Gastrocnemius medialis (tissue), 4 donors: Measurements from ENCODE around the gene KIR3DL3. TPM values are rescaled to one million over a fixed set of nuclear protein-coding genes. Genes with fewer than 3 reads are reported as not detected.
"Not testable (repeated sequence)": the region's sequence is repeated elsewhere in the genome, so short reads cannot be mapped to it uniquely, and the experiment has no call there.

Experiments
- ATAC-seq, 2 donors: fragments of 150-250 bp; one replicate each; pipeline ENCODE4 v1.9.1; 2016
- DNase-seq, 2 donors: peaks; one replicate each; pipeline ENCODE4 v3.0.0-alpha.2; 2019
- H3K27ac ChIP-seq, 4 donors: fragments of 200-600 bp; sonication (generic); 1 replicate in 1 of 4; 2 replicates in 3 of 4; pipeline ENCODE4 v1.5.1; 2016 to 2018; ENCODE audit warnings: mild to moderate bottlenecking in 2 of 4, moderate library complexity in 1 of 4
- H3K27me3 ChIP-seq, 3 donors: fragments of 200-600 bp; sonication (generic) in 2 of 3; 1 replicate in 1 of 3; 2 replicates in 2 of 3; pipeline versions ENCODE4 v1.5.1 to v1.6.0; 2016 to 2019; ENCODE audit warnings: mild to moderate bottlenecking in 1 of 3, moderate library complexity in 1 of 3
- H3K36me3 ChIP-seq, 2 donors: fragments of 200-600 bp; sonication (generic) in 1 of 2; one replicate each; pipeline ENCODE4 v1.5.1; 2017 to 2018
- H3K4me1 ChIP-seq, 2 donors: fragments of 200-600 bp; sonication (generic) in 1 of 2; one replicate each; pipeline ENCODE4 v1.5.1; 2016 to 2017; ENCODE audit warnings: mild to moderate bottlenecking in 2 of 2
- H3K4me3 ChIP-seq, 4 donors: fragments of 200-600 bp; sonication (generic) in 3 of 4; 1 replicate in 1 of 4; 2 replicates in 3 of 4; pipeline ENCODE4 v1.5.1; 2016 to 2019; ENCODE audit warnings: mild to moderate bottlenecking in 2 of 4
- H3K9me3 ChIP-seq, 3 donors: fragments of 200-600 bp; sonication (generic) in 2 of 3; 1 replicate in 1 of 3; 2 replicates in 2 of 3; pipeline ENCODE4 v1.5.1; 2016 to 2019
- in situ Hi-C, 4 donors: fragments of 200-750 bp; cut with MboI; loops; one replicate each; pipeline versions ENCODE4 v1.15.0 to v1.8.0; 2017; ENCODE audit warnings: low sequenced_read_pairs in 4 of 4
- intact Hi-C: fragments of 100-400 bp; cut with DNase I; formaldehyde crosslinking; loops from one replicate; pipeline ENCODE4 v1.15.1; 2023; ENCODE audit warnings: low total_unique reads
- total RNA-seq, 4 donors: library from RNA; depleted of rRNA; stranded (reverse); fragments of >200 nt; gene quantifications; one replicate each; pipeline versions ENCODE4 v1.1.0 to v1.2.3, GENCODE V29; 2016

The KIR3DL3 gene
- total RNA-seq, 4 donors from 2014 or later: not detected

GRCh38 chr19:54770511-54770910, 46.3 kb downstream of the KIR3DL3 start:
- H3K4me3 ChIP-seq, H3K27me3 ChIP-seq, DNase-seq, ATAC-seq, H3K9me3 ChIP-seq, in situ Hi-C loops, H3K27ac ChIP-seq, H3K36me3 ChIP-seq, H3K4me1 ChIP-seq: not testable (repeated sequence)
- intact Hi-C loops: loop anchor here (10.0 kb wide), 1 partner anchor 74 kb away; no protein-coding TSS in a partner anchor

GRCh38 chr19:54771018-54771960, 47.0 kb downstream of the KIR3DL3 start:
- intact Hi-C loops: loop anchor here (10.0 kb wide), 1 partner anchor 74 kb away; no protein-coding TSS in a partner anchor
- DNase-seq, H3K27ac ChIP-seq, H3K4me1 ChIP-seq, in situ Hi-C loops, H3K4me3 ChIP-seq, H3K9me3 ChIP-seq, H3K27me3 ChIP-seq, H3K36me3 ChIP-seq, ATAC-seq: not testable (repeated sequence)

GRCh38 chr19:54772666-54773065, 48.4 kb downstream of the KIR3DL3 start:
- H3K27ac ChIP-seq, ATAC-seq, H3K36me3 ChIP-seq, H3K4me3 ChIP-seq, in situ Hi-C loops, H3K4me1 ChIP-seq, DNase-seq, H3K9me3 ChIP-seq, H3K27me3 ChIP-seq: not testable (repeated sequence)
- intact Hi-C loops: loop anchor here (10.0 kb wide), 1 partner anchor 72 kb away; no protein-coding TSS in a partner anchor

- ATAC-seq, H3K4me1 ChIP-seq, H3K9me3 ChIP-seq, H3K36me3 ChIP-seq, H3K27me3 ChIP-seq, in situ Hi-C loops, H3K4me3 ChIP-seq, DNase-seq, H3K27ac ChIP-seq: not testable (repeated sequence)
- intact Hi-C loops: loop anchor here (10.0 kb wide), 1 partner anchor 70 kb away; no protein-coding TSS in a partner anchor
These were observed 51.0 kb downstream of the KIR3DL3 start for GRCh38 chr19:54775095-54775815.

GRCh38 chr19:54775830-54776229, 51.6 kb downstream of the KIR3DL3 start:
- H3K9me3 ChIP-seq, H3K4me3 ChIP-seq, H3K27ac ChIP-seq, H3K27me3 ChIP-seq, H3K36me3 ChIP-seq, DNase-seq, in situ Hi-C loops, H3K4me1 ChIP-seq, ATAC-seq: not testable (repeated sequence)
- intact Hi-C loops: loop anchor here (10.0 kb wide), 1 partner anchor 69 kb away; no protein-coding TSS in a partner anchor

GRCh38 chr19:54777851-54778250, 53.6 kb downstream of the KIR3DL3 start:
- DNase-seq, H3K4me1 ChIP-seq, ATAC-seq, H3K27me3 ChIP-seq, H3K4me3 ChIP-seq, in situ Hi-C loops, H3K36me3 ChIP-seq, H3K9me3 ChIP-seq, H3K27ac ChIP-seq: not testable (repeated sequence)
- intact Hi-C loops: loop anchor here (10.0 kb wide), 1 partner anchor 67 kb away; no protein-coding TSS in a partner anchor

- H3K27ac ChIP-seq, H3K4me1 ChIP-seq, H3K9me3 ChIP-seq, H3K36me3 ChIP-seq, ATAC-seq, in situ Hi-C loops, H3K27me3 ChIP-seq, H3K4me3 ChIP-seq, DNase-seq: not testable (repeated sequence)
- intact Hi-C loops: loop anchor here (10.0 kb wide), 1 partner anchor 66 kb away; no protein-coding TSS in a partner anchor
These were observed 54.7 kb downstream of the KIR3DL3 start for GRCh38 chr19:54778896-54779295.

GRCh38 chr19:54782916-54783315, 58.7 kb downstream of the KIR3DL3 start:
- H3K9me3 ChIP-seq, H3K27ac ChIP-seq, H3K4me3 ChIP-seq, in situ Hi-C loops, H3K4me1 ChIP-seq, intact Hi-C loops, DNase-seq, H3K36me3 ChIP-seq, H3K27me3 ChIP-seq, ATAC-seq: not testable (repeated sequence)

Other genes starting within 250 kb of the KIR3DL3 start
- gene LAIR2, start 221.6 kb upstream of the KIR3DL3 start, total RNA-seq: not detected
- 1 to 10 TPM in 1 of 4 donors, under 1 TPM in 2, not detected in 1; 0.44 to 1.0 (median 0.91) TPM for gene LILRA2, start 150.7 kb upstream of the KIR3DL3 start, total RNA-seq
- under 1 TPM in 2 of 4 donors, not detected in 2; 0.40 to 0.62 TPM for gene LILRA1, start 130.8 kb upstream of the KIR3DL3 start, total RNA-seq
- gene LILRB1, start 94.0 kb upstream of the KIR3DL3 start, total RNA-seq: under 1 TPM in 2 of 4 donors, not detected in 2; 0.39 to 0.69 TPM
- 1 to 10 TPM in 2 of 4 donors, under 1 TPM in 2; 0.24 to 4.0 (median 1.0) TPM for gene LILRB4, start 61.5 kb upstream of the KIR3DL3 start, total RNA-seq
- not detected for gene KIR2DL3, start 14.1 kb downstream of the KIR3DL3 start, total RNA-seq
- not detected for gene KIR2DL1, start 45.4 kb downstream of the KIR3DL3 start, total RNA-seq
- gene KIR2DL4, start 79.2 kb downstream of the KIR3DL3 start, total RNA-seq: not detected
- gene KIR3DL1, start 92.0 kb downstream of the KIR3DL3 start, total RNA-seq: under 1 TPM in 1 of 4 donors, not detected in 3; 0.36 TPM
- gene KIR2DS4, start 108.2 kb downstream of the KIR3DL3 start, total RNA-seq: not detected
- not detected for gene KIR3DL2, start 126.0 kb downstream of the KIR3DL3 start, total RNA-seq
- 1 to 10 TPM in 1 of 4 donors, under 1 TPM in 2, not detected in 1; 0.33 to 2.0 (median 0.41) TPM for gene FCAR, start 149.8 kb downstream of the KIR3DL3 start, total RNA-seq
- gene NCR1, start 181.7 kb downstream of the KIR3DL3 start, total RNA-seq: not detected
- gene NLRP7, start 223.1 kb downstream of the KIR3DL3 start, total RNA-seq: not detected
- under 1 TPM in 1 of 4 donors, not detected in 3; 0.23 TPM for gene NLRP2, start 241.9 kb downstream of the KIR3DL3 start, total RNA-seq